GM18951 (cell line): Measurements from ENCODE around the gene RANBP10.

Experiments
- POLR2A ChIP-seq: IDR thresholded peaks from 4 replicates; pipeline ENCODE4 v1.6.1; 2011; ENCODE audit warnings: mild to moderate bottlenecking; ENCODE audit not compliant: insufficient read length, insufficient read depth; ENCODE audit errors: extremely low read depth
- in situ Hi-C: fragments of 300-500 bp; cut with MboI; formaldehyde crosslinking; loops from one replicate; pipeline ENCODE4 v1.12.0; 2022; ENCODE audit warnings: low sequenced_read_pairs, mixed read lengths, inconsistent platforms; ENCODE audit not compliant: unreplicated experiment

RANBP10 gene

GRCh38 chr16:67811899-67812298, 5.5 kb upstream of the RANBP10 start:
- TF ChIP-seq POLR2A: no peak
- in situ Hi-C loops: no loop called here

- TF ChIP-seq POLR2A: no peak
- in situ Hi-C loops: no loop called here
Measured at GRCh38 chr16:67807148-67807682, 855 bp upstream of the RANBP10 start.

- in situ Hi-C loops: no loop called here
- TF ChIP-seq POLR2A: no peak
Measured at GRCh38 chr16:67805718-67806427, 487 bp downstream of the RANBP10 start.

GRCh38 chr16:67804853-67805542, 1.4 kb downstream of the RANBP10 start:
- no peak for TF ChIP-seq POLR2A
- in situ Hi-C loops: no loop called here

- in situ Hi-C loops: no loop called here
- no peak for TF ChIP-seq POLR2A
Measured at GRCh38 chr16:67803894-67804293, 2.5 kb downstream of the RANBP10 start.

- in situ Hi-C loops: no loop called here
- TF ChIP-seq POLR2A: no peak
Measured at GRCh38 chr16:67801883-67802282, 4.5 kb downstream of the RANBP10 start.

GRCh38 chr16:67801241-67801640, 5.1 kb downstream of the RANBP10 start:
- TF ChIP-seq POLR2A: no peak
- in situ Hi-C loops: no loop called here

GRCh38 chr16:67800338-67800926, 5.9 kb downstream of the RANBP10 start:
- in situ Hi-C loops: no loop called here
- no peak for TF ChIP-seq POLR2A

- in situ Hi-C loops: no loop called here
- no peak for TF ChIP-seq POLR2A
Measured at GRCh38 chr16:67796099-67796718, 10.2 kb downstream of the RANBP10 start.

- in situ Hi-C loops: no loop called here
- no peak for TF ChIP-seq POLR2A
Measured at GRCh38 chr16:67790071-67790470, 16.3 kb downstream of the RANBP10 start.

- TF ChIP-seq POLR2A: no peak
- in situ Hi-C loops: no loop called here
Measured at GRCh38 chr16:67786491-67786890, 19.9 kb downstream of the RANBP10 start.

- in situ Hi-C loops: no loop called here
- TF ChIP-seq POLR2A: no peak
Measured at GRCh38 chr16:67783353-67783725, 23.0 kb downstream of the RANBP10 start.
